ENCODE data around the gene TFAM. TPM values are rescaled to one million over a fixed set of nuclear protein-coding genes. Genes with fewer than 3 reads are reported as not detected.

Gene TFAM
- total and polyA plus RNA-seq, 11 donors, result 4.6 to 33.8 (median 19.5) TPM

GRCh38 chr10:58435297-58435985, 50.2 kb downstream of the TFAM start:
- intact Hi-C loops (cut with DNase I), result no loop called here
- Histone ChIP-seq H3K36me3 (no peaks in the 10 kb centered on the region), H3K4me1 (peaks cover 0 to 14% (median 0%) of the 10 kb centered on the region in 12 donors), H3K4me3 (no peak overlapping the region), H3K9me3 (peaks cover 0 to 7% (median 0%) of the 10 kb centered on the region in 12 donors), H3K27ac (peak overlapping the region in 2 of 12 donors; percentile 6 to 30), H3K27me3 (no peaks in the 10 kb centered on the region)
- TF ChIP-seq POLR2A (IDR thresholded peaks at IDR 0.05), result no peak
- TF ChIP-seq CTCF (IDR thresholded peaks at IDR 0.05), result no peak
- ATAC-seq (peak; percentile 51 to 91 (median 74)), DNase-seq (peak in 2 of 5 donors; percentile 30 to 45)
- WGBS, 4 donors, result 27 to 48% (median 40%) methylated on average over 2 of the region's 2 CpGs

- TF ChIP-seq CTCF (IDR thresholded peaks at IDR 0.05) (no peak), POLR2A (IDR thresholded peaks at IDR 0.05) (no peak)
- no peak for DNase-seq
- no peak overlapping the region for H3K4me3 ChIP-seq
- H3K27me3 ChIP-seq, result no peaks in the 10 kb centered on the region
- peaks cover 0 to 14% (median 0%) of the 10 kb centered on the region in 12 donors for H3K4me1 ChIP-seq
- ATAC-seq, result no peak
- H3K9me3 ChIP-seq, result peaks cover 0 to 10% (median 0%) of the 10 kb centered on the region in 12 donors
- WGBS, 4 donors, result 33 to 42% (median 37%) methylated on average over 4 of the region's 4 CpGs
- H3K27ac ChIP-seq, result no peak overlapping the region
- intact Hi-C loops (cut with DNase I), result no loop called here
- no peaks in the 10 kb centered on the region for H3K36me3 ChIP-seq
Observed at GRCh38 chr10:58436071-58436470, 50.9 kb downstream of the TFAM start.

GRCh38 chr10:58438340-58438871, 53.2 kb downstream of the TFAM start:
- TF ChIP-seq CTCF (IDR thresholded peaks at IDR 0.05), result no peak
- no peak for TF ChIP-seq POLR2A (IDR thresholded peaks at IDR 0.05)
- intact Hi-C loops (cut with DNase I), result no loop called here
- no peaks in the 10 kb centered on the region for H3K27me3 ChIP-seq
- no peak overlapping the region for H3K27ac ChIP-seq
- no peak for DNase-seq
- H3K4me3 ChIP-seq, result no peak overlapping the region
- WGBS, 4 donors, result 58 to 62% (median 60%) methylated on average over 3 of the region's 3 CpGs
- peaks cover 0 to 8% (median 0%) of the 10 kb centered on the region in 12 donors for H3K4me1 ChIP-seq
- H3K9me3 ChIP-seq, result peaks cover 0 to 15% (median 0%) of the 10 kb centered on the region in 12 donors
- no peaks in the 10 kb centered on the region for H3K36me3 ChIP-seq
- no peak for ATAC-seq

GRCh38 chr10:58438986-58439385, 53.8 kb downstream of the TFAM start:
- no peak overlapping the region for H3K27ac ChIP-seq

More at GRCh38 chr10:58438986-58439385, 53.8 kb downstream of the TFAM start:
- Histone ChIP-seq H3K36me3 (no peaks in the 10 kb centered on the region), H3K9me3 (peaks cover 0 to 15% (median 0%) of the 10 kb centered on the region in 12 donors), H3K27me3 (no peaks in the 10 kb centered on the region), H3K4me3 (no peak overlapping the region), H3K4me1 (peaks cover 0 to 8% (median 0%) of the 10 kb centered on the region in 12 donors)
- TF ChIP-seq CTCF (IDR thresholded peaks at IDR 0.05) (no peak), POLR2A (IDR thresholded peaks at IDR 0.05) (no peak)
- intact Hi-C loops (cut with DNase I), result no loop called here
- WGBS, 4 donors, result 67 to 89% (median 74%) methylated on average over 1 of the region's 1 CpG
- DNase-seq (no peak), ATAC-seq (no peak)
